ENCODE data around the gene SRSF4. TPM values are rescaled to one million over a fixed set of nuclear protein-coding genes. Genes with fewer than 3 reads are reported as not detected.
"Not testable (repeated sequence)": the region's sequence is repeated elsewhere in the genome, so short reads cannot be mapped to it uniquely, and the experiment has no call there.

SRSF4 gene
- total and polyA plus RNA-seq, 2 donors (not counting 1 experiment from before 2014, with no cell fraction given): 51.4 to 61.9 TPM

DNA sequence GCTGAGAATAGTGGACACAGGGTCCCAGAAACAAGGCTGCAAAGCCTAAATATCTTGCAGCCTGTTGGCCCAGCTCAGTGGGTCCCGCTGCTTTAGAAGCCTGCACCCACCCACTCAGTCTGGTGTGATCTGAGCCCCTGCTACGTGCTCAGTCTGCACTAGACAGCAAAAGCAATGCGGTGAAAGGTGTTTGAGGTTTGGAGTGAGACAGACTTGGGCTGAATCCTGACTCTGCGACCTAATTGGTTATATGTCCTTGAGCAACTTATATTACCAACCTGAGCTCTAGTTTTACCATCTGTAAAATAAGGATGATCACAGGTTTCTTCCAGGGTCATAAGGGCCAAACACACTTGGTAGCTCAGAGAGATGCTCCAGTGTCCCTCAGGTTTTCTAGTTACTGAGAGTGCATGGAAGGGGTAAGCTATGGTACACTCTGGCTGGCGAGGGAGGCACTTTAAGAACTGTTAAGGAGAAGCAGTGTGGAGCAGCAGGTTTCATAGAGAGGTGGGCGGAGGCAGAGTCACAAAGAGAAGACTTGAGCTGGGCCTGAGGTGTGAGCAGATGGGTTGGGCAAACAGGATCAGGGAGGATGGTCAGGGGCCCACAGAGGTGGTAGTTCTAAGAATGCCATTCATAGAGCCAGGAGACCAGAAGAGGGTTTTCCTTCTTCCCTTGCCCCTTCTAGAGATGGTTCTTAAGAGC is 68.1 kb downstream of the SRSF4 start:
- H3K9me3 ChIP-seq (ENCODE audit: control insufficient read depth, insufficient read depth, low read depth, low read length): no peaks in the 10 kb centered on the region
- no peaks in the 10 kb centered on the region for H3K4me1 ChIP-seq (ENCODE audit: control insufficient read depth, extremely low read depth, insufficient read depth, low read length)
- H3K4me2 ChIP-seq (ENCODE audit: extremely low read depth, insufficient read depth, low read length): no peak overlapping the region
- H3K79me2 ChIP-seq (ENCODE audit: control insufficient read depth, insufficient read depth, low read length): no peaks in the 10 kb centered on the region
- TF ChIP-seq EZH2 (IDR thresholded peaks at IDR 0.05; ENCODE audit: low read length, missing control alignments): no peak
- TF ChIP-seq, protein P1, sequence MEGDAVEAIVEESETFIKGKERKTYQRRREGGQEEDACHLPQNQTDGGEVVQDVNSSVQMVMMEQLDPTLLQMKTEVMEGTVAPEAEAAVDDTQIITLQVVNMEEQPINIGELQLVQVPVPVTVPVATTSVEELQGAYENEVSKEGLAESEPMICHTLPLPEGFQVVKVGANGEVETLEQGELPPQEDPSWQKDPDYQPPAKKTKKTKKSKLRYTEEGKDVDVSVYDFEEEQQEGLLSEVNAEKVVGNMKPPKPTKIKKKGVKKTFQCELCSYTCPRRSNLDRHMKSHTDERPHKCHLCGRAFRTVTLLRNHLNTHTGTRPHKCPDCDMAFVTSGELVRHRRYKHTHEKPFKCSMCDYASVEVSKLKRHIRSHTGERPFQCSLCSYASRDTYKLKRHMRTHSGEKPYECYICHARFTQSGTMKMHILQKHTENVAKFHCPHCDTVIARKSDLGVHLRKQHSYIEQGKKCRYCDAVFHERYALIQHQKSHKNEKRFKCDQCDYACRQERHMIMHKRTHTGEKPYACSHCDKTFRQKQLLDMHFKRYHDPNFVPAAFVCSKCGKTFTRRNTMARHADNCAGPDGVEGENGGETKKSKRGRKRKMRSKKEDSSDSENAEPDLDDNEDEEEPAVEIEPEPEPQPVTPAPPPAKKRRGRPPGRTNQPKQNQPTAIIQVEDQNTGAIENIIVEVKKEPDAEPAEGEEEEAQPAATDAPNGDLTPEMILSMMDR (conservative IDR thresholded peaks at IDR 0.05 in 1 of 2, IDR thresholded peaks at IDR 0.05 in 1 of 2; ENCODE audit: low read depth in 1 of 2, low read length in 2 of 2): no peak
- no peaks in the 10 kb centered on the region for H3K36me3 ChIP-seq (ENCODE audit: control insufficient read depth, insufficient read depth, low read length)
- H3K4me3 ChIP-seq (replicated peaks in 1 of 4; ENCODE audit: control extremely low read depth in 1 of 4, insufficient read depth in 1 of 4, low read depth in 3 of 4, low read length in 4 of 4): no peak overlapping the region
- H3K9ac ChIP-seq (ENCODE audit: insufficient read depth, low read length): no peak overlapping the region
- H3K27ac ChIP-seq (ENCODE audit: insufficient read depth, low read length): no peak overlapping the region
- no peak for DNase-seq (ENCODE audit: low read depth in 2 of 2)
- H3K27me3 ChIP-seq (ENCODE audit: control insufficient read depth, insufficient read depth, low read length): no peaks in the 10 kb centered on the region
- no peaks in the 10 kb centered on the region for H4K20me1 ChIP-seq (ENCODE audit: control insufficient read depth, extremely low read depth, insufficient read depth, low read length)
- no peak overlapping the region for H2AFZ ChIP-seq (ENCODE audit: low read length)

DNA sequence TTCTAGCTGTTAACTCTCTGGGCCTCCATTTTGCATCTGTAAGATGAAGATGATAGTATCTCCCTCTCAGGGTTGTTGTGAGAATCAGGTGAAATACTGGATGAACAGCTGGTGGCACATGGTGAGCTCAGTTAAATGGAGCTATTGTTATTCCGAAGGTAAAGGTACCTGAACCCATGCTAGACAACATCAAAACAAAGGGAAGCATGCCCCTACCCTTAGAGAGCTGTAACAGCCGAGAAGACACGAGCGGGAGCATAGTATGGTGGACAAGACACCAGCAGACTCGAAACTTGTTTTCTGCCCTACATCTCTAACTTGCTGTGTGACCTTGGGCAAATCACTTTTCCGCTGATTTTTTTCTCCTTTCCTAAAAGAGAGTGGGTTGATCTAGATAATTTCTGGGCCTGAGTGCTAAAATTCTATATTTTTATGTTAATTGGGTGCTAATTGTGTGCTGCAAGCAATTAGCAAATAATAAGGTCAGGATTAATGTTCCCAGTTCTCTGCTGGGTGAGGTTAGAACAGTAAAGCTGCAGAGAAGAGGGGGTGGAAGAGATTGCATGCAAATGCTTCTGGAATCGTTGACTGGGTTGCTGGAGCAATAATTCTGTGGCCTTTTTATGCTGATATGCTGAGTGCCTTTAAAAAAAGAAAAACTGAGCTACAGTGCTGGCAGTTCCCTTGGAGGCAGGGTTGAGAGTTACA is 68.8 kb downstream of the SRSF4 start:
- no peak overlapping the region for H3K27ac ChIP-seq (ENCODE audit: insufficient read depth, low read length)
- TF ChIP-seq EZH2 (IDR thresholded peaks at IDR 0.05; ENCODE audit: low read length, missing control alignments): no peak
- TF ChIP-seq, protein P1 (conservative IDR thresholded peaks at IDR 0.05 in 1 of 2, IDR thresholded peaks at IDR 0.05 in 1 of 2; ENCODE audit: low read depth in 1 of 2, low read length in 2 of 2): no peak

DNA sequence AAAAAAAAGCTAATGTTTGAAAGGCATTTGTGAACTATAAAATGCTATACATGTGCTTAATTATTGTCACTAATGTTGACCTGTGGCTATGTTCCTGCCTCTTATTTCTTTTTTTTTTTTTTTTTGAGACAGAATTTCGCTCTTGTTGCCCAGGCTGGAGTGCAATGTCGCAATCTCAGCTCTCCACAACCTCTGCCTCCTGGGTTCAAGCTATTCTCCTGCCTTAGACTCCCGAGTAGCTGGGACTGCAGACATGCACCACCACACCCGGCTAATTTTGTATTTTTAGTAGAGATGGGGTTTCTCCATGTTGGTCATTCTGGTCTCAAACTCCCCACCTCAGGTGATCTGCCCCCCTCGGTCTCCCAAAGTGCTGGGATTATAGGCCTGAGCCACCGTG is 73.7 kb downstream of the SRSF4 start:
- H3K27ac ChIP-seq (ENCODE audit: insufficient read depth, low read length); H4K20me1 ChIP-seq (ENCODE audit: control insufficient read depth, extremely low read depth, insufficient read depth, low read length); H3K9ac ChIP-seq (ENCODE audit: insufficient read depth, low read length); DNase-seq (ENCODE audit: low read depth in 2 of 2); H3K27me3 ChIP-seq (ENCODE audit: control insufficient read depth, insufficient read depth, low read length); H3K36me3 ChIP-seq (ENCODE audit: control insufficient read depth, insufficient read depth, low read length); H3K79me2 ChIP-seq (ENCODE audit: control insufficient read depth, insufficient read depth, low read length); H3K4me3 ChIP-seq (replicated peaks in 1 of 4; ENCODE audit: control extremely low read depth in 1 of 4, insufficient read depth in 1 of 4, low read depth in 3 of 4, low read length in 4 of 4); H3K9me3 ChIP-seq (ENCODE audit: control insufficient read depth, insufficient read depth, low read depth, low read length); H2AFZ ChIP-seq (ENCODE audit: low read length); H3K4me2 ChIP-seq (ENCODE audit: extremely low read depth, insufficient read depth, low read length); H3K4me1 ChIP-seq (ENCODE audit: control insufficient read depth, extremely low read depth, insufficient read depth, low read length): not testable (repeated sequence)

More for the DNA sequence above, 68.8 kb downstream of the SRSF4 start:
- Histone ChIP-seq H3K4me1 (ENCODE audit: control insufficient read depth, extremely low read depth, insufficient read depth, low read length) (no peaks in the 10 kb centered on the region), H3K4me2 (ENCODE audit: extremely low read depth, insufficient read depth, low read length) (no peak overlapping the region), H3K4me3 (replicated peaks in 1 of 4; ENCODE audit: control extremely low read depth in 1 of 4, insufficient read depth in 1 of 4, low read depth in 3 of 4, low read length in 4 of 4) (no peak overlapping the region), H3K79me2 (ENCODE audit: control insufficient read depth, insufficient read depth, low read length) (no peaks in the 10 kb centered on the region), H3K27me3 (ENCODE audit: control insufficient read depth, insufficient read depth, low read length) (no peaks in the 10 kb centered on the region), H3K9me3 (ENCODE audit: control insufficient read depth, insufficient read depth, low read depth, low read length) (no peaks in the 10 kb centered on the region), H3K36me3 (ENCODE audit: control insufficient read depth, insufficient read depth, low read length) (no peaks in the 10 kb centered on the region), H4K20me1 (ENCODE audit: control insufficient read depth, extremely low read depth, insufficient read depth, low read length) (no peaks in the 10 kb centered on the region), H3K9ac (ENCODE audit: insufficient read depth, low read length) (no peak overlapping the region), H2AFZ (ENCODE audit: low read length) (no peak overlapping the region)
- DNase-seq (ENCODE audit: low read depth in 2 of 2): no peak

Data from fibroblast of lung (primary cell).